ENCODE measurements around the gene JMY.

GRCh38 chr5:79349047-79349446, 113.1 kb downstream of the JMY start:
- no peak for TF ChIP-seq POLR2A (IDR thresholded peaks at IDR 0.05; ENCODE audit: low read depth)
- TF ChIP-seq CTCF (IDR thresholded peaks at IDR 0.05) = no peak
- no peak for TF ChIP-seq POLR2AphosphoS5 (IDR thresholded peaks at IDR 0.05)

Measured in esophagus muscularis mucosa (tissue), 3 donors.